OCI-LY7 (cell line): Measurements from ENCODE around the gene SMIM26. TPM values are rescaled to one million over a fixed set of nuclear protein-coding genes. Genes with fewer than 3 reads are reported as not detected.

ENCODE experiments used
- BruUV-seq: library from RNA; stranded (reverse); fragments of 400-500 nt; replicated peaks from 2 replicates; lab custom pipeline; 2021; lab: Mats Ljungman, UMichigan
- CTCF ChIA-PET: fragments of 300-600 bp; sonication (Branson Sonifier 250); formaldehyde crosslinking; loops from one replicate; lab custom pipeline; 2022; ENCODE audit warnings: antibody characterized with exemption; ENCODE audit not compliant: unreplicated experiment; lab: Charles Lee
- POLR2A ChIA-PET: fragments of 300-600 bp; sonication (Branson Sonifier 250); formaldehyde crosslinking; loops from one replicate; lab custom pipeline; 2022; ENCODE audit warnings: antibody characterized with exemption; lab: Charles Lee
- DNase-seq: peaks from one replicate; pipeline ENCODE4 v3.0.0-alpha.2; 2015; ENCODE audit warnings: low spot score
- H2AFZ ChIP-seq: fragments of 200-600 bp; sonication (generic), shearing (Covaris generic); 2 replicates; pipeline ENCODE4 v1.6.1; 2014; ENCODE audit warnings: mild to moderate bottlenecking, antibody characterized with exemption, low read length, moderate library complexity
- H3K27ac ChIP-seq: fragments of 200-600 bp; sonication (generic); 2 replicates; pipeline ENCODE4 v1.5.1; 2014; ENCODE audit warnings: mixed run types, low read depth, mild to moderate bottlenecking, moderate library complexity, low read length, inconsistent platforms; ENCODE audit not compliant: poor library complexity, severe bottlenecking
- H3K36me3 ChIP-seq: fragments of 200-600 bp; sonication (generic); 2 replicates; pipeline ENCODE4 v1.6.1; 2014; ENCODE audit warnings: mild to moderate bottlenecking, antibody characterized with exemption, low read length, moderate library complexity, mixed read lengths; ENCODE audit not compliant: insufficient read depth
- H3K4me1 ChIP-seq: fragments of 200-600 bp; sonication (generic); 2 replicates; pipeline ENCODE4 v1.5.1; 2014; ENCODE audit warnings: mild to moderate bottlenecking, low read length; ENCODE audit not compliant: insufficient read depth, poor library complexity, severe bottlenecking
- H3K4me2 ChIP-seq: fragments of 200-600 bp; sonication (generic); 2 replicates; pipeline ENCODE4 v1.6.1; 2014; ENCODE audit warnings: mild to moderate bottlenecking, low read length
- H3K4me3 ChIP-seq: fragments of 200-600 bp; sonication (generic); 2 replicates; pipeline ENCODE4 v1.5.1; 2014; ENCODE audit warnings: mild to moderate bottlenecking, low read depth, low read length; ENCODE audit not compliant: poor library complexity, severe bottlenecking
- H3K79me2 ChIP-seq: fragments of 200-600 bp; sonication (generic); 2 replicates; pipeline ENCODE4 v1.6.1; 2016; ENCODE audit warnings: low read depth, mild to moderate bottlenecking, low read length, moderate library complexity, mixed read lengths; ENCODE audit not compliant: insufficient read depth
- H3K9me2 ChIP-seq: fragments of 200-600 bp; sonication (generic); 2 replicates; pipeline ENCODE4 v1.6.1; 2016; ENCODE audit warnings: mild to moderate bottlenecking, low read length, mixed read lengths; ENCODE audit not compliant: insufficient read depth
- H3K9me3 ChIP-seq: fragments of 200-600 bp; sonication (generic); 2 replicates; pipeline ENCODE4 v1.6.1; 2014; ENCODE audit warnings: mild to moderate bottlenecking, mixed run types, low read length, mixed read lengths
- H4K20me1 ChIP-seq: fragments of 200-600 bp; sonication (generic); 2 replicates; pipeline ENCODE4 v1.6.1; 2014; ENCODE audit warnings: mild to moderate bottlenecking, antibody characterized with exemption, low read length, moderate library complexity, mixed read lengths; ENCODE audit not compliant: insufficient read depth
- EZH2phosphoT487 ChIP-seq: fragments of 200-600 bp; sonication (generic); IDR thresholded peaks from 2 replicates; pipeline ENCODE4 v1.6.1; 2018; ENCODE audit warnings: low read depth, borderline replicate concordance, mild to moderate bottlenecking, mixed run types, antibody characterized with exemption, low read length, moderate library complexity, mixed read lengths
- intact Hi-C: fragments of 100-400 bp; cut with micrococcal nuclease; formaldehyde crosslinking; loops from one replicate; pipeline ENCODE4 v1.10.0; 2022; ENCODE audit not compliant: unreplicated experiment
- total RNA-seq, 2 experiments: library from RNA; depleted of rRNA in 1 of 2; stranded (reverse); fragments of >200 nt in 1 of 2; shearing (Covaris generic) in 1 of 2; gene quantifications; 2 replicates each; pipeline ENCODE4 v1.2.3, GENCODE V29; 2014 to 2022
- TF ChIP-seq, protein P1 (sequence below): fragments of 200-600 bp; sonication (generic); conservative IDR thresholded peaks from 2 replicates; pipeline ENCODE4 v1.5.1; 2014; ENCODE audit warnings: mild to moderate bottlenecking, antibody characterized with exemption, low read length, moderate library complexity, mixed read lengths

SMIM26 gene
- total RNA-seq, 2 experiments from 2014 or later = 71.2 to 161 TPM

DNA sequence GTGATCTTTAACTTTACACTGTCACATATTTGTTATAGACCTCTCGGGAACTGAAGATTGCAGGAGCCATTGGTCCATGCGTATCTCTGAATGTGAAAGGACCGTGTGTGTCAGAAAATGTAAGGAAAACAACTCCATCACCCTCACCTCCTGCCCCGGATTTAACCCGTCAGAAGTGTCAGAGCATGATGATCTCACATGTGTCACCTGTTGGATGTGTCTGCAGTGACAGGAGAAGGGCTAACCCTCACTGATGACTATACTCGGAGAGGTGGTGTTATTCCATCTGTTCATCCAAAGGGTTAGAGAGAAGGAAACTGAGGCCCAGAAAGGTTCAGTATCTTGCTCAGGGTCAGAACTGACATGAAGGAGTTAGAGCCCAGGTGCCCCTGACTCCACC, 34.6 kb upstream of the SMIM26 start:
- H3K27ac ChIP-seq = no peak overlapping the region
- BruUV-seq = no TSS peak
- no peaks in the 10 kb centered on the region for H4K20me1 ChIP-seq
- H3K4me3 ChIP-seq = no peak overlapping the region
- H2AFZ ChIP-seq = no peak overlapping the region
- H3K9me3 ChIP-seq = no peaks in the 10 kb centered on the region
- no peak overlapping the region for H3K4me2 ChIP-seq
- no peaks in the 10 kb centered on the region for H3K9me2 ChIP-seq
- no peak for DNase-seq
- POLR2A ChIA-PET = no interaction called here
- H3K4me1 ChIP-seq = no peaks in the 10 kb centered on the region
- TF ChIP-seq, protein P1, sequence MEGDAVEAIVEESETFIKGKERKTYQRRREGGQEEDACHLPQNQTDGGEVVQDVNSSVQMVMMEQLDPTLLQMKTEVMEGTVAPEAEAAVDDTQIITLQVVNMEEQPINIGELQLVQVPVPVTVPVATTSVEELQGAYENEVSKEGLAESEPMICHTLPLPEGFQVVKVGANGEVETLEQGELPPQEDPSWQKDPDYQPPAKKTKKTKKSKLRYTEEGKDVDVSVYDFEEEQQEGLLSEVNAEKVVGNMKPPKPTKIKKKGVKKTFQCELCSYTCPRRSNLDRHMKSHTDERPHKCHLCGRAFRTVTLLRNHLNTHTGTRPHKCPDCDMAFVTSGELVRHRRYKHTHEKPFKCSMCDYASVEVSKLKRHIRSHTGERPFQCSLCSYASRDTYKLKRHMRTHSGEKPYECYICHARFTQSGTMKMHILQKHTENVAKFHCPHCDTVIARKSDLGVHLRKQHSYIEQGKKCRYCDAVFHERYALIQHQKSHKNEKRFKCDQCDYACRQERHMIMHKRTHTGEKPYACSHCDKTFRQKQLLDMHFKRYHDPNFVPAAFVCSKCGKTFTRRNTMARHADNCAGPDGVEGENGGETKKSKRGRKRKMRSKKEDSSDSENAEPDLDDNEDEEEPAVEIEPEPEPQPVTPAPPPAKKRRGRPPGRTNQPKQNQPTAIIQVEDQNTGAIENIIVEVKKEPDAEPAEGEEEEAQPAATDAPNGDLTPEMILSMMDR = no peak
- TF ChIP-seq EZH2phosphoT487 = no peak
- H3K36me3 ChIP-seq = peaks cover 87% of the 10 kb centered on the region
- intact Hi-C loops = no loop called here
- no peaks in the 10 kb centered on the region for H3K79me2 ChIP-seq
- CTCF ChIA-PET = no interaction called here

GRCh38 chr20:18533491-18533890, 33.7 kb upstream of the SMIM26 start:
- no peaks in the 10 kb centered on the region for H3K4me1 ChIP-seq
- H2AFZ ChIP-seq = no peak overlapping the region
- no peaks in the 10 kb centered on the region for H3K9me3 ChIP-seq
- H3K36me3 ChIP-seq = peaks cover 84% of the 10 kb centered on the region
- H3K4me3 ChIP-seq = no peak overlapping the region
- no peak for DNase-seq
- no peaks in the 10 kb centered on the region for H3K9me2 ChIP-seq
- no peak overlapping the region for H3K27ac ChIP-seq
- intact Hi-C loops = no loop called here
- TF ChIP-seq, protein P1 = no peak
- TF ChIP-seq EZH2phosphoT487 = no peak
- no peaks in the 10 kb centered on the region for H4K20me1 ChIP-seq
- H3K79me2 ChIP-seq = no peaks in the 10 kb centered on the region
- no TSS peak for BruUV-seq
- ChIA-PET CTCF (no interaction called here), POLR2A (no interaction called here)
- H3K4me2 ChIP-seq = no peak overlapping the region

DNA sequence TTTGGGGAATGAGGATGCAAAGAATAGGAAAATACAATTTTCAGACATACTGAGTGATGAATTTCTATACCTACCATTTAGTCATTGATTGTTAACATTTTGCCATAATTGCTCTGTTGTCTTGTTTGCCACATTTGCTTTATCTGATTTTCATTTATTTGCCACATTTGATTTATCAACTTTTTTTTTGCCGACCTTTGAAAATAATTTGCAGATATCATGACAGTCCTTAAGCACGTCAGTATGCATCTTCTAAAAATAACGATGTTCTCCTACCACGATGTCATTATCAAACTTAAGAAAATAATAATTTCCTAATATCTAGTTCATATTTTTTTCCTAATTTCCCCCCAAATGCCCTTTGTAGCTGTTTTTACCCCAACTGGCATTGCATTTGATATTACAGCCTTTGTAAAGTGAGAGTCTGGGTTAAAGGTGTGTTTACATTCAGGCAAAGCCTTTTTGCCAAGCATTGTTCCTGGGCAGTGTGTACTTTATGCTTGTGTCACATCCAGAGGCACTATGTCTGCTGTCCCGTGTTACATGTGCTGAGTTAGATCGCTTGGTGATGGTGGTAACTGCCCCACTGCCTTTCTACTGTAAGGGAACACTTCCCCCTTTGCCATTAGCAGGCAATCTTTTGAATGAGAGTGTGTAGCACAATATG, 33.1 kb upstream of the SMIM26 start:
- intact Hi-C loops = no loop called here
- Histone ChIP-seq H3K4me1 (no peaks in the 10 kb centered on the region), H3K36me3 (peaks cover 82% of the 10 kb centered on the region), H2AFZ (no peak overlapping the region), H3K4me3 (no peak overlapping the region), H3K4me2 (no peak overlapping the region), H3K79me2 (no peaks in the 10 kb centered on the region), H4K20me1 (no peaks in the 10 kb centered on the region), H3K27ac (no peak overlapping the region), H3K9me2 (no peaks in the 10 kb centered on the region), H3K9me3 (no peaks in the 10 kb centered on the region)
- BruUV-seq = TSS peak; percentile 22
- ChIA-PET CTCF (no interaction called here), POLR2A (interaction anchor here (0.5 to 0.9 kb wide), 2 partner anchors 18 to 115 kb away, joined by 3 to 4 read pairs; no protein-coding TSS in a partner anchor)
- DNase-seq = no peak
- TF ChIP-seq, protein P1 = no peak
- no peak for TF ChIP-seq EZH2phosphoT487
